A673 (cell line): ENCODE data around the gene EZR. TPM values are rescaled to one million over a fixed set of nuclear protein-coding genes. Genes with fewer than 3 reads are reported as not detected.

Experiments used
- BruUV-seq: library from RNA; stranded (reverse); fragments of 400-500 nt; replicated peaks from 2 replicates; lab custom pipeline; 2021; lab: Mats Ljungman, UMichigan
- CTCF ChIA-PET: fragments of 300-600 bp; sonication (Branson Sonifier 250); formaldehyde crosslinking; loops from one replicate; lab custom pipeline; 2022; ENCODE audit warnings: antibody characterized with exemption; lab: Charles Lee
- POLR2A ChIA-PET: fragments of 300-600 bp; sonication (Branson Sonifier 250); formaldehyde crosslinking; loops from one replicate; lab custom pipeline; 2022; ENCODE audit warnings: antibody characterized with exemption; ENCODE audit not compliant: low non-redundant PET; lab: Charles Lee
- DNase-seq: peaks from one replicate; pipeline ENCODE4 v3.0.0-alpha.2; 2015; ENCODE audit warnings: low spot score
- H3K27ac ChIP-seq: fragments of 200-600 bp; sonication (generic); 2 replicates; pipeline ENCODE4 v1.5.1; 2016; ENCODE audit warnings: mixed run types, low read depth, mild to moderate bottlenecking, mixed read lengths, antibody characterized with exemption, low read length; ENCODE audit not compliant: poor library complexity, severe bottlenecking
- H3K27me3 ChIP-seq: fragments of 200-600 bp; sonication (generic); replicated peaks from 2 replicates; pipeline ENCODE4 v1.6.1; 2017; ENCODE audit warnings: mixed run types, low read depth, mild to moderate bottlenecking, mixed read lengths, antibody characterized with exemption, low read length; ENCODE audit not compliant: insufficient read depth, poor library complexity
- H3K36me3 ChIP-seq: fragments of 200-600 bp; sonication (generic); 2 replicates; pipeline ENCODE4 v1.6.1; 2016; ENCODE audit warnings: mixed run types, mild to moderate bottlenecking, mixed read lengths, antibody characterized with exemption, low read length; ENCODE audit not compliant: insufficient read depth, poor library complexity, severe bottlenecking
- H3K4me1 ChIP-seq: fragments of 200-600 bp; sonication (generic); 2 replicates; pipeline ENCODE4 v1.6.1; 2017; ENCODE audit warnings: mixed run types, mild to moderate bottlenecking, mixed read lengths, antibody characterized with exemption, low read length; ENCODE audit not compliant: insufficient read depth, poor library complexity, severe bottlenecking
- H3K4me3 ChIP-seq: fragments of 200-600 bp; sonication (generic); 2 replicates; pipeline ENCODE4 v1.5.1; 2016; ENCODE audit warnings: low read depth, mixed run types, mild to moderate bottlenecking, mixed read lengths, low read length; ENCODE audit not compliant: poor library complexity, severe bottlenecking
- H3K9me3 ChIP-seq: fragments of 200-600 bp; sonication (generic); 2 replicates; pipeline ENCODE4 v1.6.1; 2016; ENCODE audit warnings: mixed run types, low read depth, mild to moderate bottlenecking, mixed read lengths, antibody characterized with exemption, low read length; ENCODE audit not compliant: poor library complexity, severe bottlenecking
- CTCF ChIP-seq: fragments of 300-800, 200-600 bp; sonication (generic); conservative IDR thresholded peaks from 2 replicates; pipeline ENCODE4 v1.5.1; 2017; ENCODE audit warnings: low read depth, mild to moderate bottlenecking, antibody characterized with exemption, low read length, moderate library complexity, mixed read lengths
- EZH2 ChIP-seq: fragments of 200-600 bp; sonication (generic); IDR thresholded peaks from 2 replicates; pipeline ENCODE4 v1.6.1; 2017; ENCODE audit warnings: borderline replicate concordance, low read depth, mild to moderate bottlenecking, mixed read lengths, antibody characterized with exemption, low read length; ENCODE audit not compliant: poor library complexity, severe bottlenecking
- intact Hi-C: fragments of 100-400 bp; cut with micrococcal nuclease; formaldehyde crosslinking; loops from one replicate; pipeline ENCODE4 v1.10.0; 2022; ENCODE audit not compliant: unreplicated experiment
- total RNA-seq: library from RNA; stranded (reverse); gene quantifications from 2 replicates; pipeline ENCODE4 v1.2.3, GENCODE V29; 2021

The EZR gene
- total RNA-seq, 1 experiment from 2014 or later = 144 TPM

- Histone ChIP-seq H3K27ac (no peak overlapping the region), H3K4me1 (no peaks in the 10 kb centered on the region), H3K36me3 (no peaks in the 10 kb centered on the region), H3K4me3 (no peak overlapping the region), H3K9me3 (no peaks in the 10 kb centered on the region), H3K27me3 (no peaks in the 10 kb centered on the region)
- TF ChIP-seq EZH2 = no peak
- TF ChIP-seq CTCF = no peak
- ChIA-PET CTCF (no interaction called here), POLR2A (no interaction called here)
- no TSS peak for BruUV-seq
- intact Hi-C loops = no loop called here
- no peak for DNase-seq
Measured at GRCh38 chr6:158860279-158860865, 41.2 kb upstream of the EZR start.

GRCh38 chr6:158856261-158856660 lies 37.1 kb upstream of the EZR start:
- no peak for DNase-seq
- ChIA-PET CTCF (no interaction called here), POLR2A (no interaction called here)
- no TSS peak for BruUV-seq
- no peaks in the 10 kb centered on the region for H3K36me3 ChIP-seq
- H3K4me3 ChIP-seq = no peak overlapping the region
- no peak overlapping the region for H3K27ac ChIP-seq
- intact Hi-C loops = no loop called here
- TF ChIP-seq EZH2 (no peak), CTCF (no peak)
- H3K9me3 ChIP-seq = no peaks in the 10 kb centered on the region
- H3K27me3 ChIP-seq = no peaks in the 10 kb centered on the region
- H3K4me1 ChIP-seq = peaks cover 24% of the 10 kb centered on the region

GRCh38 chr6:158854214-158855101 lies 35.3 kb upstream of the EZR start:
- DNase-seq = peak; percentile 56
- TF ChIP-seq EZH2 = no peak
- no peak for TF ChIP-seq CTCF
- Histone ChIP-seq H3K4me3 (no peak overlapping the region), H3K36me3 (no peaks in the 10 kb centered on the region), H3K27me3 (no peaks in the 10 kb centered on the region), H3K9me3 (no peaks in the 10 kb centered on the region), H3K4me1 (peaks cover 36% of the 10 kb centered on the region), H3K27ac (peak overlapping the region; percentile 73)
- no TSS peak for BruUV-seq
- ChIA-PET CTCF (no interaction called here), POLR2A (interaction anchor here (0.8 kb wide), 1 partner anchor 15 kb away, joined by 7 read pairs; no protein-coding TSS in a partner anchor)
- intact Hi-C loops = no loop called here
